Measurements from ENCODE around the gene DOCK8.

DNA sequence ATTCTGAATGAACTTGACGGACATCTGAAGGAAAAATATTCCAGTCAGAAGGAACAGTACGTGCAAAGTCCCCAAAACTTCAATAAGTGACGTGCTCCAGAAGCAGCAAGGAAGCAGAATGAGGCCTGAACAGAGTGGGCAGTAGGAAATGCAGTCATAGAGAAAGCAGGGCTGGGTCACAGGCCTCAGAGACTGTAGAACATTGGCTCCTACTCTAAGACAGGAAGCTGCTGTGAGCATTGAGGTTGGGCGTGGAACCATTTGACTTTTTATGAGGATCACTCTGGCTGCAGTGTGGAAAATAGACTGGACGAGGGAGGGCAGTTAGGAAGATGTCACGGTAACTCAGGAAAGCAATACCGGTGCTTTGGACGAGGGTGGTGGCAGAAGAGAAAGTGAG, 64.0 kb downstream of the DOCK8 start:
- TF ChIP-seq, protein P1, sequence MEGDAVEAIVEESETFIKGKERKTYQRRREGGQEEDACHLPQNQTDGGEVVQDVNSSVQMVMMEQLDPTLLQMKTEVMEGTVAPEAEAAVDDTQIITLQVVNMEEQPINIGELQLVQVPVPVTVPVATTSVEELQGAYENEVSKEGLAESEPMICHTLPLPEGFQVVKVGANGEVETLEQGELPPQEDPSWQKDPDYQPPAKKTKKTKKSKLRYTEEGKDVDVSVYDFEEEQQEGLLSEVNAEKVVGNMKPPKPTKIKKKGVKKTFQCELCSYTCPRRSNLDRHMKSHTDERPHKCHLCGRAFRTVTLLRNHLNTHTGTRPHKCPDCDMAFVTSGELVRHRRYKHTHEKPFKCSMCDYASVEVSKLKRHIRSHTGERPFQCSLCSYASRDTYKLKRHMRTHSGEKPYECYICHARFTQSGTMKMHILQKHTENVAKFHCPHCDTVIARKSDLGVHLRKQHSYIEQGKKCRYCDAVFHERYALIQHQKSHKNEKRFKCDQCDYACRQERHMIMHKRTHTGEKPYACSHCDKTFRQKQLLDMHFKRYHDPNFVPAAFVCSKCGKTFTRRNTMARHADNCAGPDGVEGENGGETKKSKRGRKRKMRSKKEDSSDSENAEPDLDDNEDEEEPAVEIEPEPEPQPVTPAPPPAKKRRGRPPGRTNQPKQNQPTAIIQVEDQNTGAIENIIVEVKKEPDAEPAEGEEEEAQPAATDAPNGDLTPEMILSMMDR (conservative IDR thresholded peaks at IDR 0.05; ENCODE audit: low read depth, low read length): no peak
- TF ChIP-seq RCOR1 (IDR thresholded peaks at IDR 0.05; ENCODE audit: insufficient replicate concordance, low read length) (no peak), RAD21 (IDR thresholded peaks at IDR 0.05; ENCODE audit: low read length) (no peak), POLR2A (IDR thresholded peaks at IDR 0.05; ENCODE audit: low read depth, low read length) (no peak), MAFK (IDR thresholded peaks at IDR 0.05; ENCODE audit: low read depth, low read length) (no peak), FOS (IDR thresholded peaks at IDR 0.05; ENCODE audit: low read depth, low read length) (no peak), SMC3 (IDR thresholded peaks at IDR 0.05; ENCODE audit: low read depth, low read length) (no peak), CEBPB (IDR thresholded peaks at IDR 0.05; ENCODE audit: low read depth, low read length) (no peak), ELK1 (IDR thresholded peaks at IDR 0.05; ENCODE audit: borderline replicate concordance, low read depth, low read length) (no peak)
- TF ChIP-seq, protein P2, sequence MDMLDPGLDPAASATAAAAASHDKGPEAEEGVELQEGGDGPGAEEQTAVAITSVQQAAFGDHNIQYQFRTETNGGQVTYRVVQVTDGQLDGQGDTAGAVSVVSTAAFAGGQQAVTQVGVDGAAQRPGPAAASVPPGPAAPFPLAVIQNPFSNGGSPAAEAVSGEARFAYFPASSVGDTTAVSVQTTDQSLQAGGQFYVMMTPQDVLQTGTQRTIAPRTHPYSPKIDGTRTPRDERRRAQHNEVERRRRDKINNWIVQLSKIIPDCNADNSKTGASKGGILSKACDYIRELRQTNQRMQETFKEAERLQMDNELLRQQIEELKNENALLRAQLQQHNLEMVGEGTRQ (IDR thresholded peaks at IDR 0.05; ENCODE audit: low read depth, low read length): no peak
